GM21723 (cell line): ENCODE results near the gene DHRS1.

Source experiments
- ATAC-seq: cut with Tn5 transposase; IDR thresholded peaks from one replicate; pipeline ENCODE4 v1.9.1; 2021; ENCODE audit warnings: mild to moderate bottlenecking, moderate library complexity; ENCODE audit not compliant: unreplicated experiment

Gene DHRS1

GRCh38 chr14:24286996-24287395 is 12.6 kb downstream of the DHRS1 start:
- no peak for ATAC-seq

DNA sequence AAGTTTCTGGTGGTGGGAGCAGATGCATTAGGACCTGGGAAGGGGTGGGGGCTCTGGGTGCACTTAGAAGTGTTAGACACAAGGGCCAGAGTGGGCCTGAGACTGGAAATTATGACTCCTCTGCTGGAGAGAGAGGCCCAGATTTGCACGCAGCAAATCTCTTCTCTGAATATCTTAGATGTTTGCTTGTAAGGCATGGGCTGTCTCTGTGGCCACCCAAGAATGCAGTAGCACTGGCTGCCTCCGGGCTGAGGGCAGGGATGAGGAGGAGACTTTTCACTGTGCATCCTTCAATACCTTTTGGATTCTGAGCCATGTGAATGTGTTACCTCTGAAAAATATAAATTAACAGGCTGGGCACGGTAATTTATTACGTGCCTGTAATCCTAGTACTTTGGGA is 14.2 kb downstream of the DHRS1 start:
- ATAC-seq, result no peak

GRCh38 chr14:24284501-24285035 is 15.0 kb downstream of the DHRS1 start:
- ATAC-seq, result no peak

DNA sequence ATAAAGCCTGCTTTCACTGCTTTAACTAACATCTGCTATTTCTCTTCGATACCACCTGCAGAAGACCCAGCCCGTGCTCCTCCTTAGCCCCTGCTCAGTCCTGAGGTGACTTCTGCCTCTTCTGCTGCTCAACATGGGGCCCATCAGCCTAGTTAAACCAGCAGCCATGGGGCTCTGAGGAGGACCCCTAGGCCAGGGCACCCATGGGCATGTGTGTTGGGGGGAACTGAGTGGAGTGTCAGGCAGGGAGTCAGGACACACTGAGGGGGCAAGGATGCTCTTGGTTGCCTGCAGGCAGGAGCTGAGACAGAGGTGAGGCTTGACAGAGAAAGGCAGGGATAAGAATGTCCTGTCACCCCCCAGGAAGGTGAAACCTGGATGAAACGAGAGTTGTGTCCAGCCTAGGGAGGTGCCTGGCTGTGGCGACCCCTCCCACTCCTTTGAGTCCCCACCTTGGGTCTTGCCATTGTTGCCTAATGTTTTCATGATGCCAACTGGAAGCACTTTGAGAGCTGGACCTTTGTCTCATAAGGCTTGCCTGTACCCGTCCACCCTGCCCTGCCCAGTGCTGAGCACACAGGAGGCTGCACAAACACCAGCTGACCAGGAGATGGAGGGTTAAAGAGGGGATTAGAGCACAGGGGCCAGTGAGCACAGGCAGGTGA is 15.7 kb downstream of the DHRS1 start:
- no peak for ATAC-seq

DNA sequence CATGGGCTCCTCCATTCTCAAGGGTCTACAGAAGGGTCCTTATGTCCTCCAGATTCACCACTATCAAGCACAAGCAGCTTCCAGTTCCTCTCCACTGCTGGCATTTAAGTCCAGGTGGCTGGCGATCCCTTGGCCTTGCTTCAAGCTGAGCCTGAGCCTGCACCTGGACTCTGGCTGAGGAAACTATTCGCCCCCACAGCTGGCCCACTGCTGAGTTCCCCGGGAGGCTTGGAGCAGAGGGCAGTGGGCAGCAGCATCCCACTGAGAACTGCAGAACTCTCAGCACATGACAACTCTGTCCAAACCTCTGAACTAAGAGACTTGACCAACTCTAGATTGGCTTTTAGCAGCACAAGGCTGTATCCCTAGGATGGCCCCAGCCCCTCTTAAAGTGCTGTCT is 16.8 kb downstream of the DHRS1 start:
- no peak for ATAC-seq

DNA sequence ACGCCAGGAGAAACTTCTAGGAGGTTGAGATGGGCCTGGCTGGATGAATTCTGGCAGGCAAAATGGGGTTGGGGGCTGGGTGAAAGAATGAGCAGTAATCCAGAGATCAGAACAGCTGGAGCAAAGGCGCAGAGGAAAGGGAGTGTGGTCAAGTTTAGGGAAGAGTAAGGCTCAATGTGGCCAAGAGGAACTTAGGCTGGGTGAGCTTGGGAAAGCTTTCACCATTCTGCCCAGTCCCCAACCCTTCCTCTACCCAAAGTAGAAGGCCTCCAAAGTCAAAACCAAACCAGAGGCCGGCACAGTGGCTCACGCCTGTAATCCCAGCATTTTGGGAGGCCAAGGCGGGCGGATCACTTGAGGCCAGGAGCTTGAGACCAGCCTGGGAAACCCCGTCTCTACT is 17.9 kb downstream of the DHRS1 start:
- ATAC-seq, result no peak

DNA sequence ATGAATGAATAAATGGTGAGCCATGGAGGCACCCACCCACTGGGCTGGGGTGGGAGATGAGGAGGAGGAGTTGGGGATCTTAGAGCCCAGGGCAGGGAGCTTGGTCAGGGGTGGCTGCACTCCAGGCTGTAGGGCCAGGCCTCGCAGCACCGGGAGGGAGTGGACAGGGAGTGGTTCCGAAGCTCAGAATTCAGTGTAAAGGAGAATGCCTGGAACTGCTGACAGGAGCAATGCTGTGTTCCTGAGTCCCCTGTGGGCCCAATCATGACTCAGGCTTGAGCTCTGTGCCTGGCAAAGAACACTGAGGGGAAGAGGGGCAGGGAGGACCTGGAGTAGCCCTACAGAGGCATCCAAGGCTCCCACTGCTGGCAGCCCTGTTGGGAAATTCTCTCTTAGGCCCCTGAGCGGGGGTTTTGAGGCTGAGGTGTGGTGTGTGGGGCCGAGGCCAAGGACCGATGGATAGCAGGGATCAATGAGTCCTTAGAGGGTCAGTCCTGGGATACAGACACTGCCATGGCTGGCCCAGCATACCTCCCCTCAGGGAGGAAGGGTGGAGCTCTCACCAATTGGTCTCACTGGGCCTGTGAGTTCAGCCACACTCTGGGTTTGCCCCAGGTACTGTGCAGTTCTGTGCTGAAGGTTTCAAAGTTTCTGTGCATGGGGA is 18.7 kb downstream of the DHRS1 start:
- no peak for ATAC-seq

DNA sequence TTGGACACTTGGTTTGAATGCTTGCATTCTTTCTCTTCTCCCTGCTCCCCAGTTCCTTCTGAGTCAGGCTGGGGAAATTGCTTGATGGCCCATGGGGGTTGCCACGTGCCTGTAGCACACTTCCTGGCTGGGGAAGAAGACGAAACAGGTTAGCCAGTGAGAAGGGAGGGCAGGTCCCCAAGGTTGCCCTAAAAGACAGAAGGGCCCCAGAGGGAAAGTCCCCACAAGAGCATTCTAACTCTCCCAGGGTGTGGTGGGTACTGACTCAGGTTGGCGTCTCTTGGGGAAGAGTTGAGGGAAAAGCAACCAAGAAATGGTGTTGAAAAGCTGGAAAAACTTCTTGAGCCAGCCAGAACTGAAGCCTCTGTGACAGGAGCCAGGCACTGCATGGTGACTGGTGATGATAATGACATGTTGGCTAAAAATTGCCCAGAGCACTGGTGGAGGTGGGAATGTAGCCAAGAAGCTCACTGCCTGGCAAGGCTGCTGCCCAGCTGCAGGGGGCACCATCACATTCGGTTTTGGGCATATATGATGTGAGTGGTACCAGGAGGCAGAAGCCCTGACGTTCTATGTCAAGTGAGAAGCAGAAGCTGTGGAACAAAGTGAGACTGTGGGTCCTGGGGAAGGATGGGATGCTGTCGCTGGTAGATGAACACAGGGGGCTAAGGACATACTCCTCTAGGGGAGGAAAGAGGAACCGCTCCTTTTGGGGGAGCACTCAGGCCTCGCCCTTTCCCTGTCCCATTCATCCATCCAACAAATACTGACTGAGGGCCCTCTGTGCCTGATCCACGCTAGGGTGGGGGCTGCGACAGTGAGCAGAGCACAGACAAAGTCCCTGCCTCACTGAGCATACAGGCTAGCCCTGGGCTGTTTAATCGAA is 20.0 kb downstream of the DHRS1 start:
- ATAC-seq, result peak; percentile 67

DNA sequence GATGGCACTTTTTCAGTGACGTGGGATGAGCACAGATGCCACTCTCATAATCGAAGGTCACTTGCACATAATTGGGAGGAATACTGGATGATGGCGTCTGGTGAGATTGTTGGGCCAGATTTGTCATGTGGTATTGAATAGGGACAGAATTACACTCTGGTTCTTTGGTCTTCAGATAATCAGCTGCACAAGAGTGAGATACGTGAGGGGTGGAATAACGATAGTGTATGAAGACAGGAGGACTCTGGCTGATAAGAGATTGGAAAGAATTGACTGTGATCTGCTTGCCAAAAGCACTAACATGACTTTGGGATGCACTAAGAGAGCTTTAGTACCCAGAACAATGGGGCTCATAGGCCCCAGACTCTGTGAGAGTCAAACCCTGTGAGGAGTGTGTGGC is 21.2 kb downstream of the DHRS1 start:
- no peak for ATAC-seq

GRCh38 chr14:24277606-24278321 is 21.8 kb downstream of the DHRS1 start:
- ATAC-seq, result no peak

GRCh38 chr14:24277071-24277470 is 22.5 kb downstream of the DHRS1 start:
- ATAC-seq, result no peak

- peak; percentile 48 for ATAC-seq
Measured at GRCh38 chr14:24274101-24274543, 25.5 kb downstream of the DHRS1 start.

GRCh38 chr14:24273422-24273998 is 26.1 kb downstream of the DHRS1 start:
- no peak for ATAC-seq

- no peak for ATAC-seq
Measured at GRCh38 chr14:24272467-24272866, 27.1 kb downstream of the DHRS1 start.

DNA sequence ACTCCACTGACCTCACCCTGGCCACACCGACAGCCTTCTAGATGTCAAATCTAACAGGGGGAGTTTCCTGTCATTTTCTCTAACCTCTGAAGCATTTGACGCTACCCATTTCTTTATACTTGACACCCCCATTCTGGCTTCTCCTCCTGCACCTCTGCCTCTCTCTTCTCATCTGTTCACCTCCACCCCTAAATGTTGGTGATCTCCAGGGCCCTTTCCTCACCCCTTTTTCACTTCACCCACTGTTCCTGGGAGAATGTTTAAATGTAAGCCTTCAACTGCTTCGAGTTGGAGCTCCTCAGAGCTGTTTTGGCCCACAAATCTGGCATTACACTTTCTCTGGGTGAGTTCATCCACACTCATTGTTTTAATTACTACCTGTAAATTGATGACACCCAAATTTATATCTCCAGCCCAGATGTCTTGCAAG is 27.7 kb downstream of the DHRS1 start:
- no peak for ATAC-seq

DNA sequence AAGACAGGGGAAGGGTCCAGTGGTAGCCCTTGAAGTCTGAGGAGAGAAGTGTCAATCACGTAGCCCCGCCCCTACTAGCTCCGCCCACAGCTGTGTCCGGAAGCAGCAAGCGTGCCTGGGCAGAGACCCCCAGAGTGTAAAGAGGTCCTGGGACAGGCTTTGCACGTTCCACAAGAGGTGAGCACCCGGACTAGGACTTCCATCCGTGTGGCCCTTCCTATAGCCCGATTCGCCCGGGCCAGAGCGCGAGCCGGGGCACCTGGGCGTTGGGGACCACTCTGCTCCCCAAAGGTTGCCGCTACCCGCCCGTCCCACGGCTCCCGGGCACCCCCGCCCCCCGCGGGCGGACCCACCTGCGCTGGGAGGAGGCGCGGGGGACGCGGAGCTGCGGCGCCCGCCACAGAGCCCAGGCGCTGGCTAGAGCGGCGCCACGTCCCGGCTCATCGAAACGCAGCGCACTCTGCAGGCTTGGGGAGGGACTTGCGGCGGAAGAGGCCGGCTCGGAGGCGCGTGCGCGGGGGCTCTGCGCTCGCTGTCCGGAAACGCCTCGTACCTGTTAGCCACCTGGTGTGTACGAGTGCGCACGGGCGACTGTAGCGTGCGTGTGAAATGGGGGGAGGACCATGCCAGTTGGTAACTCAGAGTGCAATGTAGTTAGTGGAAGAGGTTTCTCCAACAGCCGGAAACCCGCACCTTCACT is 28.3 kb downstream of the DHRS1 start, which contains the start of gene RABGGTA:
TSS of gene RABGGTA (minus strand) at position 464 of the 700 bp plus-strand sequence. CDS start 482 bp downstream, outside the sequence.
- ATAC-seq, result peak; percentile 83

- peak; percentile 1 for ATAC-seq
Measured at GRCh38 chr14:24270537-24271133, 28.9 kb downstream of the DHRS1 start.

DNA sequence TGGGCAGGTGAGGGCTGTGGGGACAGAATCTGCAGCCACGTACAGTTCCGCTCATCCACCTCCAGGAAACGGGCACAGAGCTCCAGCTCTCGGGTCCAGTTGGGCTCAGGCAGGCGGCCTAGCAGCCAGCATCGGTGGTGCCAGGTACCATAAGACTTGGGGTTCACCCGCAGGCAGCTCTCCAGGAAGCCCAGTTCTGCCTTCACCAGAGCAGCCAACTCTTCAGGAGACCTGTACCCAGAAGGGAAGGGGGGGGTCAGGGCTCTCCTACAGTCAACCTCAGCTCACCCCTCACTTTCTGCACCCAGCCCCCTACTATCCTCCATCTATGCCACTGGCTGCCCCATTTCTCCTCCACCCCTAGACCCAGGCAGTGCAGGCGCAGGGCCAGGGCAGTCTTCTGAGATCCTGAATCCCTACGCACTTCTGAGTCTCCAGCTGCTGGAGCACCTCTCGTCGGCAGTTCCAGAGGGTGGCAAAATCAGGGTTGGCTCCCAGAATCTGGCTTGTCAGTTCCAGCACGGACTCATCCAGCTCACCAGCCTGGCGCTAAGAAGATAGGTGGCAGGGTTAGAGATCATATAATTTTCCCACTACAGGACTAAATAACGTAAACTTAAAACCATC is 29.6 kb downstream of the DHRS1 start:
- ATAC-seq, result no peak

DNA sequence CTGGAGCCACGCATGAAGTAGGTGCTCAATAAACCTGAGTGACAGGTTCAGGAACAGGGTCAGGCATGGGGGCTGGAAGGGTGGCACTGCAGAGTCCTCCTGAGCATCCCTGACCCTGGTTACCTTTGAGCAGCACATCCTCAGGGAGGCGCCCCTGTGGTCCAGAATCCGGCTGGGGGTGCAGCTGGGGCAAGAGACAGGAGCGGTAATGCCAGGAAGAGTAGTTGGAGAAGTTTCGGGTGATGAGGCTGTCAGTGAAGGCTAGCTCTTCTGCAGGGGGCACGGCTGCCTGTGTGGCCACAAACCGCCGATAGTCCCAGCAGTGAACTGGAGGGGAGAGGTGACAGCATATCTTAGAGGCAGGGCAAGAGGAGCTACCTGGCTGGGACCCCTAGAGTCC is 30.2 kb downstream of the DHRS1 start:
- ATAC-seq, result no peak
